Neural cell (in vitro differentiated cells): ENCODE data around the gene NR5A2. TPM values are rescaled to one million over a fixed set of nuclear protein-coding genes. Genes with fewer than 3 reads are reported as not detected.
A peak's percentile ranks its signal among the peaks of the same experiment; 100 is the strongest.

Experiments used
- H2AFZ ChIP-seq: fragments of 200-600, 300-800 bp; sonication (generic), shearing (Covaris generic); 2 replicates; pipeline ENCODE4 v1.6.0; 2014; ENCODE audit warnings: low read depth, mild to moderate bottlenecking, antibody characterized with exemption, low read length, moderate library complexity
- H3F3A ChIP-seq: fragments of 200-600 bp; shearing (Covaris generic); 2 replicates; pipeline ENCODE4 v1.6.1; 2016; ENCODE audit warnings: mild to moderate bottlenecking, moderate library complexity, mixed read lengths, antibody characterized with exemption, low read length; ENCODE audit not compliant: insufficient read depth, poor library complexity, severe bottlenecking
- H3K27ac ChIP-seq: fragments of 200-600, 300-800 bp; sonication (generic), shearing (Covaris generic); 2 replicates; pipeline ENCODE4 v1.5.1; 2014; ENCODE audit warnings: mild to moderate bottlenecking, low read length, moderate library complexity
- H3K27me3 ChIP-seq: fragments of 300-800, 200-600 bp; sonication (generic), shearing (Covaris generic); 2 replicates; pipeline ENCODE4 v1.6.0; 2014; ENCODE audit warnings: mild to moderate bottlenecking, low read depth, low read length, moderate library complexity; ENCODE audit not compliant: insufficient read depth
- H3K36me3 ChIP-seq: fragments of 300-800, 200-600 bp; sonication (generic), shearing (Covaris generic); 2 replicates; pipeline ENCODE4 v1.5.1; 2014; ENCODE audit warnings: mild to moderate bottlenecking, antibody characterized with exemption, low read length, moderate library complexity; ENCODE audit not compliant: insufficient read depth
- H3K4me2 ChIP-seq: fragments of 300-800, 200-600 bp; sonication (generic), shearing (Covaris generic); 2 replicates; pipeline ENCODE4 v1.6.0; 2014; ENCODE audit warnings: mild to moderate bottlenecking, low read length
- H3K4me3 ChIP-seq: fragments of 300-800, 200-600 bp; sonication (generic), shearing (Covaris generic); 2 replicates; pipeline ENCODE4 v1.5.1; 2014; ENCODE audit warnings: mild to moderate bottlenecking, low read length, moderate library complexity
- H3K79me2 ChIP-seq: fragments of 200-600 bp; shearing (Covaris generic); replicated peaks from 2 replicates; pipeline ENCODE4 v1.6.0; 2014; ENCODE audit warnings: mild to moderate bottlenecking, low read length, moderate library complexity; ENCODE audit not compliant: insufficient read depth
- H3K9ac ChIP-seq: fragments of 300-800, 200-600 bp; sonication (generic), shearing (Covaris generic); 2 replicates; pipeline ENCODE4 v1.6.1; 2016; ENCODE audit warnings: mild to moderate bottlenecking, low read length, mixed read lengths
- H3K9me2 ChIP-seq: fragments of 200-600 bp; shearing (Covaris generic); 2 replicates; pipeline ENCODE4 v1.6.1; 2016; ENCODE audit warnings: mild to moderate bottlenecking, low read length, mixed read lengths; ENCODE audit not compliant: insufficient read depth
- H3K9me3 ChIP-seq: fragments of 200-600, 300-800 bp; sonication (generic), shearing (Covaris generic); 2 replicates; pipeline ENCODE4 v1.6.1; 2016; ENCODE audit warnings: mild to moderate bottlenecking, mixed run types, low read length, moderate library complexity, mixed read lengths
- H4K20me1 ChIP-seq: fragments of 200-600 bp; shearing (Covaris generic); 2 replicates; pipeline ENCODE4 v1.6.1; 2016; ENCODE audit warnings: mild to moderate bottlenecking, mixed run types; ENCODE audit not compliant: insufficient read depth
- EP300 ChIP-seq: fragments of 450-650 bp; conservative IDR thresholded peaks from 2 replicates; pipeline ENCODE4 v1.6.1; 2014; ENCODE audit warnings: antibody characterized with exemption, mild to moderate bottlenecking, moderate library complexity; ENCODE audit not compliant: poor library complexity, severe bottlenecking
- EZH2 ChIP-seq: fragments of 200-600, 300-800 bp; shearing (Covaris generic), sonication (generic); IDR thresholded peaks from 2 replicates; pipeline ENCODE4 v1.6.1; 2014; ENCODE audit warnings: antibody characterized with exemption, low read length, borderline replicate concordance, mild to moderate bottlenecking; ENCODE audit not compliant: insufficient read depth, poor library complexity, severe bottlenecking
- MXI1 ChIP-seq: fragments of 450-650 bp; conservative IDR thresholded peaks from 2 replicates; pipeline ENCODE4 v1.6.1; 2014; ENCODE audit warnings: antibody characterized with exemption, mild to moderate bottlenecking; ENCODE audit not compliant: poor library complexity, severe bottlenecking
- POLR2AphosphoS5 ChIP-seq: IDR thresholded peaks from 2 replicates; pipeline ENCODE4 v1.6.1; 2012
- RAD21 ChIP-seq: fragments of 450-650 bp; conservative IDR thresholded peaks from 2 replicates; pipeline ENCODE4 v1.6.1; 2014; ENCODE audit warnings: antibody characterized with exemption, mild to moderate bottlenecking, moderate library complexity
- REST ChIP-seq: IDR thresholded peaks from 2 replicates; pipeline ENCODE4 v1.6.1; 2012; ENCODE audit warnings: borderline replicate concordance
- SMC3 ChIP-seq: fragments of 450-650 bp; conservative IDR thresholded peaks from 2 replicates; pipeline ENCODE4 v1.6.1; 2014; ENCODE audit warnings: antibody characterized with exemption, mild to moderate bottlenecking, moderate library complexity; ENCODE audit not compliant: poor library complexity
- TAF1 ChIP-seq: IDR thresholded peaks from 2 replicates; pipeline ENCODE4 v1.6.1; 2012; ENCODE audit warnings: low read depth
- polyA plus RNA-seq: library from polyadenylated mRNA; depleted of rRNA; stranded (reverse); fragments of >200 nt; gene quantifications from 2 replicates; pipeline ENCODE4 v1.2.3, GENCODE V29; 2014
- TF ChIP-seq, protein P1 (sequence below): fragments of 450-650 bp; IDR thresholded peaks from 2 replicates; pipeline ENCODE4 v1.5.1; 2014; ENCODE audit warnings: antibody characterized with exemption, mild to moderate bottlenecking, moderate library complexity; ENCODE audit not compliant: poor library complexity, severe bottlenecking

Gene NR5A2
- polyA plus RNA-seq, 1 donor from 2014 or later = not detected

DNA sequence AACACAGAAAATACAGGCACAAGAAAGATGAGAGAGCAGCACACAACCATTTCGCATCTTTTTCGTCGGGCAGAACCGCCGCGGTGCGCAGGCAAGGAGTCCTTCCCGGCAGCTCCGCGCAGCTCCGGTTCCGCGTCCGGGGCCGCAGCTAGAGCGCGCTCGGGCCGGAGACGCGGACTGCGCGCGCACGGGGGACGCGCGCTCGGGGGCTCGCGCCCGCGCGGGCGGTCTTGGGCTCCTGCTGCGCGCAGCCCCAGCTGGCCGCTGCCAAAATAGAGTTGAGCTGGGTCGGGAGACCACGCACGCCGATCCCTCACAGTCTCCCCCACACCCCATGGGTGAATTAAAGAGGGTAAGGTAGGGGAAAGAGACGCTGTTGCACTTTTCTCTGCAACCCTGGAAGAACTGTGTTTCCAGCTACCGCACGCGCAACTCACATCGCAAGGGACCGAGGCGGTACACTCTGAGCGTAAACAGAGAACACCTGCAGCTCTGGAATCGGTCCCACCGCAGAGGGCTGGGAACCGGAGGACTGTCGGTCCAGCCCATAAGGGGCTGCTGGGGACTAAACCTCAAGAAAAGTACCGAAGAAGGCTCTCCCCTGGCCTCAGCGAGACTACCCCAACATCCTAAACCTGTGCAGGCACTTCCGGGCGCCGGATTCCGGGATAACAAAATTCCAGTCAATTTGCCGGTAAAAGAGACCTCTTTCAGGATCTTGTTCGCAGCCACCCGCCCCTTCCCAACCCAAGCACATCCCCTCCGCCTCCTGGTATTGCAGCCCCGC lies 1.7 kb downstream of the NR5A2 start:
- Histone ChIP-seq H3K9ac (no peak overlapping the region), H3K27me3 (peaks cover 74% of the 10 kb centered on the region), H3K9me2 (no peaks in the 10 kb centered on the region), H3K79me2 (no peaks in the 10 kb centered on the region), H3K36me3 (no peaks in the 10 kb centered on the region), H3K4me3 (peak overlapping the region; percentile 66), H3K4me2 (peak overlapping the region; percentile 76), H2AFZ (no peak overlapping the region), H4K20me1 (no peaks in the 10 kb centered on the region), H3K9me3 (no peaks in the 10 kb centered on the region), H3K27ac (no peak overlapping the region), H3F3A (no peaks in the 10 kb centered on the region)
- peak; percentile 41 for TF ChIP-seq POLR2AphosphoS5
- TF ChIP-seq, protein P1, sequence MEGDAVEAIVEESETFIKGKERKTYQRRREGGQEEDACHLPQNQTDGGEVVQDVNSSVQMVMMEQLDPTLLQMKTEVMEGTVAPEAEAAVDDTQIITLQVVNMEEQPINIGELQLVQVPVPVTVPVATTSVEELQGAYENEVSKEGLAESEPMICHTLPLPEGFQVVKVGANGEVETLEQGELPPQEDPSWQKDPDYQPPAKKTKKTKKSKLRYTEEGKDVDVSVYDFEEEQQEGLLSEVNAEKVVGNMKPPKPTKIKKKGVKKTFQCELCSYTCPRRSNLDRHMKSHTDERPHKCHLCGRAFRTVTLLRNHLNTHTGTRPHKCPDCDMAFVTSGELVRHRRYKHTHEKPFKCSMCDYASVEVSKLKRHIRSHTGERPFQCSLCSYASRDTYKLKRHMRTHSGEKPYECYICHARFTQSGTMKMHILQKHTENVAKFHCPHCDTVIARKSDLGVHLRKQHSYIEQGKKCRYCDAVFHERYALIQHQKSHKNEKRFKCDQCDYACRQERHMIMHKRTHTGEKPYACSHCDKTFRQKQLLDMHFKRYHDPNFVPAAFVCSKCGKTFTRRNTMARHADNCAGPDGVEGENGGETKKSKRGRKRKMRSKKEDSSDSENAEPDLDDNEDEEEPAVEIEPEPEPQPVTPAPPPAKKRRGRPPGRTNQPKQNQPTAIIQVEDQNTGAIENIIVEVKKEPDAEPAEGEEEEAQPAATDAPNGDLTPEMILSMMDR = no peak
- TF ChIP-seq MXI1 = peak; percentile 32
- TF ChIP-seq SMC3 = peak; percentile 43
- peak; percentile 41 for TF ChIP-seq RAD21

DNA sequence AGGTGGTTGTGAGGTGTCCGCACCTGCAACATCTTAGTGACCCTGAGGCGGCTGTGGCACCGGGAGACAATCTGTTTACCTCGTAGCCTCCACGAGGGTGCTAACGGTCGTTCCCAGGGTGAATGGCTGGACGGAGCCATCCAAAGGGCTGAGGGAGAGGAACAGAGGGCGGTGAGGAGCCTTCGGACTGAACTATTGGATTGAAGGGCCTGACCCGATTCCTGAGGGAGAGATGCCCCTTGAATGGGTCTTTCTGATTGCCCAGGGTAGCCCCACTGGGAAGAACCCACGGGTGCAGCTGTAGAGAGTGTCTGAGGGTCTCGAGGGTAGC lies 2.3 kb downstream of the NR5A2 start:
- Histone ChIP-seq H3K27me3 (peaks cover 79% of the 10 kb centered on the region), H4K20me1 (no peaks in the 10 kb centered on the region), H3K9ac (no peak overlapping the region), H3K4me3 (peak overlapping the region; percentile 66), H3K36me3 (no peaks in the 10 kb centered on the region), H3K79me2 (no peaks in the 10 kb centered on the region), H2AFZ (no peak overlapping the region), H3K4me2 (no peak overlapping the region), H3K9me3 (no peaks in the 10 kb centered on the region), H3K27ac (no peak overlapping the region), H3K9me2 (no peaks in the 10 kb centered on the region), H3F3A (no peaks in the 10 kb centered on the region)
- no peak for TF ChIP-seq MXI1
- no peak for TF ChIP-seq EZH2
- TF ChIP-seq RAD21 = no peak
- TF ChIP-seq, protein P1 = no peak
- TF ChIP-seq SMC3 = no peak
- TF ChIP-seq REST = no peak
- TF ChIP-seq POLR2AphosphoS5 = no peak
- no peak for TF ChIP-seq TAF1
- TF ChIP-seq EP300 = no peak
